Rectal smooth muscle tissue (tissue), 1 donor: ENCODE data around the gene SALL2.

ENCODE experiments used
- H3K27ac ChIP-seq: one replicate; pipeline ENCODE4 v1.7.0; 2013; ENCODE audit warnings: low read depth, low read length, inconsistent platforms
- H3K27me3 ChIP-seq: one replicate; pipeline ENCODE4 v1.7.0; 2013; ENCODE audit warnings: low read length; ENCODE audit not compliant: control insufficient read depth, insufficient read depth
- H3K36me3 ChIP-seq: one replicate; pipeline ENCODE4 v1.7.0; 2013; ENCODE audit warnings: low read length; ENCODE audit not compliant: control insufficient read depth, insufficient read depth
- H3K4me1 ChIP-seq: one replicate; pipeline ENCODE4 v1.7.0; 2013; ENCODE audit warnings: low read length; ENCODE audit not compliant: control insufficient read depth, insufficient read depth
- H3K4me3 ChIP-seq: one replicate; pipeline ENCODE4 v1.7.0; 2013; ENCODE audit warnings: low read length
- H3K9ac ChIP-seq: one replicate; pipeline ENCODE4 v1.7.0; 2013; ENCODE audit warnings: low read length

The SALL2 gene

DNA sequence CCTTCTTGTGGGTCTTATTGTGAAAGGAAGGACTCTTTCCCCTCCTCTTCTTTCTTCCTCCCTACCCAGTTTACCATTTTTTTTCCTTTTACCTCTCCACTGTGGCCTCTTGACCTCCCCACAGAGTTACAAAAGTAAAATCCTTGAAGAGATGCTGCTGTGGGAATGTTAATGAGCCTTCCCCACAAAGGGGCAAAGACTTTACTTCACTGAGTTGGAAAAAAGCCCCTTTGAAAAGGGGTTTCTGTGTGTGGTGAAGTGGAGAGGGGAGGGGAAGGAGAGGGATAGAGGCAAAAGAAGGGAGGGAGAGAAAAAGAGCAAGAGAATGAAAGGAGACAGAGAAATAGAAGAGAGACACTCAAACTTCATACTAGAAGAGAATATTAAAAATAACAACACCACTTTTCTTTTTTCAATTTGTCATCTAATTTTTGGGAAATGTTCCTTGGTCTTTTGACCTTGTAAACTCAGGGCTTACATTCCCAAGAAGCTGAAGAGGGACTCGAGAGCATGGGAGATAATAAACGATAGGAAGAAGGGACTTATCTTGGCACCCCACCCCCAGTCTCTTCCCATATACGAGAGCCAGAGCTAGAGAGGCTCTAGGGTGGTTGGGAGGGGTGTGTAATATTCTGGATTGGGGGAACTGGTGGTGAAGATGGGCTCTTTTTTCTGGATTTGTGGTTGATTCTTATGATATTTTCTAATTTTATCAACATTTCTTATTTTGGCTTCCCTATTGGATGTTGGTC lies 13.2 kb upstream of the SALL2 start:
- no peaks in the 10 kb centered on the region for H3K36me3 ChIP-seq
- peaks cover 4% of the 10 kb centered on the region for H3K27me3 ChIP-seq
- H3K4me3 ChIP-seq = no peak overlapping the region
- H3K9ac ChIP-seq = no peak overlapping the region
- no peaks in the 10 kb centered on the region for H3K4me1 ChIP-seq
- no peak overlapping the region for H3K27ac ChIP-seq

DNA sequence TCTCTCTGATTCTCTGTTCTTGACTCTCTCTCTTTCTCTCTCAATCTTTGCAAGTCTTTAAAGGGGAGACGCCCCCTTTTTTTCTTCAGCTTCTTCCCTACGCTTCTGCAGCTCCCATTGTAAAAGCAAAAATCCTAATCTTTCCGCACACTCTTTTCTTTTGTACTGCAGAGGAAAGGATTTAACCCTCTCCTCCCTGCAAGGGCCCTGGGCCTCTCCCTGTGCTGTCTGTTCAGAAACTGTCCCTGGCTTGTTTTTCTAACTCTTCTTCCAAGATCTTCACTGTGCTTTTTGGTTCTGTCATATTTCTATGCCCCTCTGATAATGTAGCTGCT lies 10.9 kb upstream of the SALL2 start:
- Histone ChIP-seq H3K9ac (no peak overlapping the region), H3K4me3 (peak overlapping the region; percentile 63), H3K36me3 (no peaks in the 10 kb centered on the region), H3K4me1 (no peaks in the 10 kb centered on the region), H3K27me3 (peaks cover 4% of the 10 kb centered on the region), H3K27ac (no peak overlapping the region)

DNA sequence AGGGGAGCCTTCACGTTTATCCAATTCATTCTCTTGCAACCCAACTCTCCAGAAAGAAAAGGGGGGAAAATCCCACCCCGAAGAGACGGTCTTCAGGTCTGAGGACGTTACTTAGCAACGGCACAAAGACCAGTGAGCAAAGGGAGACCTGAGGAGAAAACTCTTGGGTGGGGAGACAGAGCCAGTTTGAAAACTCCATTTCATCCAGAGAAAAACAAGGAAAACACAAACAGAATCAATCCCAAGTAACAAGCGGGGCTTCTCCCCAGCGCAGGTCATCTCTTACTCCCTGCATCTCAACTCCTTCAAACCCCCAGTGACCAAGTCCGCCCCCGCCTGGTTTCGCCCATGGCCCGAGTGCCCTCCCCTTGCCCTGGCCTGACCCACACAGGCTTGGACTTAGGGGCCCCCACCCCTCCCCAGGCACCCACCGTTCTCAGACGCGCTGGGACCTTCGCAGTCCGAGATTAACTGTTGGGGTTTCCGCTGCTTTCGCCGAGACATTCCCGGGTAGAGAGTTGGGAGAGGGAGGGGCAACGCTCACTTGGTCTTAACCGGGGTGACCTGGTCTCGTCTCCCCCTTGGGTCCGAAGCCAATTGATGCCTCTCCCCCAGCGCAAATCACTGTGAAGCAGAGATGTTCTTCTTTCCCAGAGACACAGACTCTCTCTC lies 10.4 kb upstream of the SALL2 start:
- Histone ChIP-seq H3K27me3 (peaks cover 4% of the 10 kb centered on the region), H3K9ac (no peak overlapping the region), H3K4me3 (peak overlapping the region; percentile 63), H3K4me1 (no peaks in the 10 kb centered on the region), H3K27ac (no peak overlapping the region), H3K36me3 (no peaks in the 10 kb centered on the region)

DNA sequence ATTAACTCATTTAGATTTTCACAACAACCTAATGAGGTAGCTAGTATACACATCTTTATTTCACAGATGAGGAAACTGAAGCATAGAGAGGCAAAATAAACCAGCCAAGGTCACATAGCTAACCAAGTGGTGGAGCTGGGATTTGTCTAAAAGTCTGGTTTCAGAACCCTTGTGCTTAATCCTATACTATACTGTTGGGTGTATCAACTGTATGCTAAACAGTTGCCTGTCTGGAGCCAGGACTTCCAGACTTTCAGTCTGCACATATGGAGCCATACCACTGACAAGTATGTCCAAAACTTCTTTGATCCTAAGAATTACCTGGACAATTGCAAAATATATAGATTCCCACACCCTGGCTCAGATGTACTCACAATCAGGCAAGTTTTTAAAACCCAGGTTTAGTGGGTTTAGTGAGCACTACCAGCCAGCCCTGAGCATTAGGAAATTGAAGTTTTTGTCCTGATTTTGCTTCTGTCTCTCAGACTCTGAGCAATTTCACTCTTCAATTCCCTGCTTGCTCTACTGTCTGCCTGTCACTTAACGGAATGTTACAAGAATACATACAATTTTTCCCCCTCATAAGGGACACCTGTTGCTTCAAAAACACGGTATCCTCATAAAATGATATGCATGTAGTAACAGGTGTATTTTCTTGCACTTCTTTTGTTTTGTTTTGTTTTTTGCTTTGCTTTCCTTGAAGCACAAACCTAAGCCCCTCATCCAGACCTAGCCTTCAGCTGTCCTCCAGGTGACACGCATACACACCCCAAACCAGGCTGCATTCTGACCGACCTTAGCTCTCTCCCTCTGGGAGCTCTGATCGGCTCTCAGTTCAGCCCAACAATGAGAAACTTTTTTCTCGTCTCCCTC lies 9.6 kb upstream of the SALL2 start:
- H3K9ac ChIP-seq = no peak overlapping the region
- peak overlapping the region; percentile 63 for H3K4me3 ChIP-seq
- no peak overlapping the region for H3K27ac ChIP-seq
- peaks cover 4% of the 10 kb centered on the region for H3K27me3 ChIP-seq
- H3K4me1 ChIP-seq = no peaks in the 10 kb centered on the region
- no peaks in the 10 kb centered on the region for H3K36me3 ChIP-seq

DNA sequence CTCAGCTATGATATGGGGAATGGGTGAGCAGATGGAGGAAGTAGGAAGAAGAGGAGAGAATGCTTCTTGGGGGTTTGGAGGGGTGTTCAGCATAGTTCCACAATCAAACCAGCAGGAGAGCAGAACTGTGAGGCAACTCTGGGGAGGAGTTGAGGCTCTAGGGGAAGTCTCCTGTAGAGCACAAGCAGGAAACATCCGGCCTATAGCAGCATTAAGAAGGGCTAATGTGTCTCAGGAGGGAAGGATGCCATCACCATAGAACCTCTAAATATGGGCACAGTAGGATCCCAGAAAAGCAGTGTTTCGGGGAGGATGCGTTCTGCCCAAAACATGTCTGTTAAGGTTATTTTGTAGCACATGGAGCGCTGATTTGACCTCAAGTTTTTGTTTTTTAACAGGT lies 8.4 kb upstream of the SALL2 start:
- Histone ChIP-seq H3K27ac (no peak overlapping the region), H3K9ac (no peak overlapping the region), H3K27me3 (peaks cover 4% of the 10 kb centered on the region), H3K4me1 (no peaks in the 10 kb centered on the region), H3K36me3 (no peaks in the 10 kb centered on the region), H3K4me3 (no peak overlapping the region)

DNA sequence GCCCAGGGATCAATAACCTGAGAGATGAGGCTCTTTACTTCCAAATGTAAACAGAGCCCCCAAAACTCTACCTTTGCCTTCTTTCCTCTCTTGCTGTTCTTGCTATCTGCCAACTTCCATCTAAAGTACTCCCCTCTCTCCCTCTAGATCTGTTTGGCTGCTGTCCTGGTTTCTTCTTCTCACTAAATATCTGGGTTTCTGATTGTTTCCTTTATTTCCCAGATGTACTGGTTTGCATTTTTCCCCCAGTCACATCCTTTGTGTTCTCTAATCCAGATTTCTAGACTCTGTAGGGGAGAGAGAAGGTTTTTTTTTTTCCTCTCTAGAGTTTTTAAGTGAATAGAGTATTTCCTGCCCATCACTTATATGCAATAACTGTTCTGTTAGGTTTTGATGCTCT lies 7.1 kb upstream of the SALL2 start:
- no peaks in the 10 kb centered on the region for H3K4me1 ChIP-seq
- no peak overlapping the region for H3K27ac ChIP-seq
- H3K4me3 ChIP-seq = no peak overlapping the region
- peaks cover 4% of the 10 kb centered on the region for H3K27me3 ChIP-seq
- H3K36me3 ChIP-seq = no peaks in the 10 kb centered on the region
- H3K9ac ChIP-seq = no peak overlapping the region

DNA sequence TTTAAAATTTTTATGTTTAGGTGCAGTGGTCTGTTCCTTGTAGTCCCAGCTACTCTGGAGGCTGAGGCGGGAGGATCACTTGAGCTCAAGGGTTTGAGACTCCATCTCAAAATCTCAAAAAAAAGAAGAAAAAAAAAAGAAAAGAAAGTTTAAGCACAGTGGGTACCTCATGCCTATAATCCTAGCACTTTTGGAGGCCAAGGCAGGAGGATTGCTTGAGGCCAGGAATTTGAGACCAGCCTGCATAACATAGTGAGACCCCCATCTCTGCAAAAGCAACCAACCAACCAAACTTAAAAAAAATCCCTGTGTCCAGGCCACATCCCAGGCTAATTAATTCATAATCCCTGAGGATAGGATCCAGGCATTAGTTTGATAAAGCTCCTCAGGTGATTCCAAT lies 3.4 kb upstream of the SALL2 start:
- Histone ChIP-seq H3K4me1 (no peaks in the 10 kb centered on the region), H3K27me3 (no peaks in the 10 kb centered on the region), H3K27ac (no peak overlapping the region), H3K36me3 (no peaks in the 10 kb centered on the region), H3K4me3 (no peak overlapping the region), H3K9ac (no peak overlapping the region)

DNA sequence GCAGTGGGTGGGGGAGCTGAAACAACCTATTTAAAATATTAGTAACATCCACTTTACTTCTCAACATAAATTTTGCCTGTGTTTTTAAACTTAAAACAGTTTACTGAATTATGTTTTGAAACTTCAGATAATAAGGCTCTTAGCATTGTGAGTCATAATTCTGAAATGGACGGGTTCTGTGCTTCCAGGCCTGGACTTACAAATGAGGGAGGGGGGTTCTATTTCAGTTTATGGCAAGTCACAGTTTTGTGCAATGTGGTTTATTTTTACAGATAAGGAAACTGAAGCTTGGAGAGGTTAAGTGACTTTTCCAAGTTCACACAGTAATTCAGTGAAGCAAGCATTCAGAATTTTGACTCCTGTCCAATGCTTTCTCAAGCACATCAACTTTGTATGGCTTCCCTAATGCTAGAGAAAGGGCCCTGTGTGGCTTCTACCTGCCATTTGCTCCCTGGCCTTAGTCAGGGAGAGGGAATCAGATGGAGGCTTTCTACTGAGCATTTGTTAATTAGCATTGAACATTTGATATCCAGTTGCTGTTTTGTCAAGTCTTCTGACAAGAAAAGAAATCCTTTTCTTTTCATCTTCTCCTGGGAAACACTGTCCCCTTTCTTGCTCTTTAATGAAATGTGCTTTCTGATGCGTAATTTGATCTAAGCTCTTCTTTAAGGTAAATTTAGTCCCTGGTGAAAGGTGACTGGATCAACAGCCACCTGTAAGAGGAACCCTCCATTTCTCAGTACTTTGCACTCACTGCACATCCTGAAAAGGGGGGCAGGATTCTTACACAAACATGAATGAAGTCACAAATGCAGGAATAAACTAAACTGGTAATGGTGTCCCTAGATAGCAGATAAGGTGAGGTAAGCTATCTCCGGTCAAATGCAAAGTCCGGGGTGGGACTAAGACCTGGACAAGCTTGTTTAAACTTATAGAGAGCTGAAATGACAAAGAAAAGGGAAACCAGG lies 2.5 kb upstream of the SALL2 start:
- H3K27ac ChIP-seq = no peak overlapping the region
- H3K36me3 ChIP-seq = no peaks in the 10 kb centered on the region
- H3K9ac ChIP-seq = no peak overlapping the region
- H3K27me3 ChIP-seq = no peaks in the 10 kb centered on the region
- H3K4me3 ChIP-seq = no peak overlapping the region
- no peaks in the 10 kb centered on the region for H3K4me1 ChIP-seq

DNA sequence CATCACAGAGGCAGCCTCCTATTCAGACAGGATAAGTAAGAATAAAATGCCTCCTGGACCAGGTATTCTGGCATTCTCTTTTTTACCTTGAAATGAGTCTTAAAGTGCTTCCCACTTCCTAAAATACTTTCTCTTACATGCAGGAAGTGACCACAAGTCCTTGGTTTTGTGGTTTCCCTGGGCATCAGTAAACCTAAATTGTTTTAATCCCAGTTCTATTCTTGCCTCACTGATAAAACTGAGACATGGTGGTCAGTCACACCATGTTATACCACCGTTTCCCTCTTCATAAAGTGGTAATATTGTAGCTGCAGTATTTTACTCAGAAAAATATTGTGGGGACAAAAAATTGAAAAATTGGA lies 1.2 kb upstream of the SALL2 start:
- Histone ChIP-seq H3K4me3 (no peak overlapping the region), H3K4me1 (no peaks in the 10 kb centered on the region), H3K27ac (no peak overlapping the region), H3K36me3 (no peaks in the 10 kb centered on the region), H3K27me3 (no peaks in the 10 kb centered on the region), H3K9ac (no peak overlapping the region)

DNA sequence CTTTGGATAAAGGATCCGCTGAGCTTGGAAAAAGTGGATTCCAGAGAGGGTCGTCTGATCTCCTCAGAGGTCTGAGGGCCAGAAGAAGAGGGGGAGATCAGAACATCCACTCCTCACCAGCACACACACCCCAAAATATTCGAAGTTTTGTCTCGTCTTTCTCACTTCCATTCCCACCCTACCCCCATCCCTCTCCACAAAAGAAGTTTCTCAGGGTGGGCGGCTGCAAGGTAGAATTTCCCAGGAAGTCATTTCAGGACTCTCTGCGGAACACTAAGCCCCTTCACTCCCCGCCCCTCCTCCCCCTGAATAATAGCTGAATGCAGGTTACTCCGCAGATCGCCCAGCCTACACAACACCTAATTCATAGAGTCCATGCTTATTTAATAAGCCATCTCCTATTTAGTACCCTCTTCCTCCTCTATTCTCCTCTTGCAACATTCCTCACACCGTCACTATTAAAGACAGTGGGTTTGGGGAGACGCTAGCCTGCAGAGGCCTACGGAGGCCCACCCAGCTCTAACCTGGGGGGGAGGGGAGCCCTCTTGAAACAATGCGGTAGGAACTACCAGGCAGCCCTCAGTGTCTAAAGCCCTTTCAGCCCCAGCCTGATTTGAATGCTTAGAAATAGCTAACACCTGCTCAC lies 649 bp upstream of the SALL2 start:
- H3K27ac ChIP-seq = peak overlapping the region; percentile 78
- no peak overlapping the region for H3K9ac ChIP-seq
- H3K4me1 ChIP-seq = no peaks in the 10 kb centered on the region
- H3K4me3 ChIP-seq = peak overlapping the region; percentile 77
- H3K36me3 ChIP-seq = no peaks in the 10 kb centered on the region
- H3K27me3 ChIP-seq = no peaks in the 10 kb centered on the region

DNA sequence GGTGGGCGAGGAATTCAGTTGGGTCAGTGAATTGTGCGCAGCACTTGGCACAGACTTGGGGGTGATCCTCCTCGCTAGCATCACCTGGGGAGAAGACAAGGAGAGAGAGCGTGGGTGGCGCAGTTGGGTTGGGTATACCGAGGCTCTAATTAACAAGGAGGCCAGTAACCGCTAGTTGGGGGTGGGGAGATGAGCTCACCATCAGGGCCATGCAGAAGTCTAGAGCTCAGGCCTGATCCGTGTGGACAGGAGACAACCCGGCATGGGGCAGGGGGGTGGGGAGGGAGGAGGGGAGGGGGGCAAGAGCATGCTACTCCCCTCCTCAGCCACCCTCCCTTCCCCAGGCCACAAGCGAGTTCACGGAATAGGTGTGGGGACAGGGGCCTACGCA lies 580 bp downstream of the SALL2 start:
- H3K4me3 ChIP-seq = peak overlapping the region; percentile 77
- no peak overlapping the region for H3K9ac ChIP-seq
- H3K36me3 ChIP-seq = no peaks in the 10 kb centered on the region
- no peaks in the 10 kb centered on the region for H3K27me3 ChIP-seq
- H3K27ac ChIP-seq = peak overlapping the region; percentile 78
- no peaks in the 10 kb centered on the region for H3K4me1 ChIP-seq
